Heart left ventricle (tissue), 16 donors: ENCODE measurements around the gene CRYZL1. TPM values are rescaled to one million over a fixed set of nuclear protein-coding genes. Genes with fewer than 3 reads are reported as not detected.
A peak's percentile ranks its signal among the peaks of the same experiment; 100 is the strongest.

ENCODE experiments used
- ATAC-seq, 4 donors: fragments of 200-7000 bp; cut with Tn5 transposase; one replicate each; pipeline ENCODE4 v1.9.1; 2020 to 2022; ENCODE audit warnings: moderate library complexity in 4 of 4, mild to moderate bottlenecking in 3 of 4, moderate number of reproducible peaks in 1 of 4
- DNase-seq, 5 donors: peaks; one replicate each; pipeline ENCODE4 v3.0.0-alpha.2; 2020
- H3K27ac ChIP-seq, 12 donors: fragments of 200-600 bp; sonication (generic) in 4 of 12; one replicate each; pipeline versions ENCODE4 v1.5.0 to v1.8.0; 2016 to 2022; ENCODE audit warnings: mild to moderate bottlenecking in 2 of 12
- H3K27me3 ChIP-seq, 9 donors: fragments of 200-600 bp; sonication (generic) in 2 of 9; one replicate each; pipeline versions ENCODE4 v1.5.1 to v1.8.0; 2016 to 2022; ENCODE audit warnings: mild to moderate bottlenecking in 3 of 9
- H3K36me3 ChIP-seq, 9 donors: fragments of 200-600 bp; sonication (generic) in 2 of 9; one replicate each; pipeline versions ENCODE4 v1.5.0 to v1.8.0; 2018 to 2022; ENCODE audit warnings: mild to moderate bottlenecking in 2 of 9
- H3K4me1 ChIP-seq, 12 donors: fragments of 200-600 bp; sonication (generic) in 4 of 12; one replicate each; pipeline versions ENCODE4 v1.5.0 to v1.8.0; 2016 to 2022; ENCODE audit warnings: mild to moderate bottlenecking in 3 of 12
- H3K4me3 ChIP-seq, 12 donors: fragments of 200-600 bp; sonication (generic) in 4 of 12; one replicate each; pipeline versions ENCODE4 v1.5.0 to v1.8.0; 2017 to 2022; ENCODE audit warnings: mild to moderate bottlenecking in 9 of 12, moderate library complexity in 4 of 12
- H3K9me3 ChIP-seq, 12 donors: fragments of 200-600 bp; sonication (generic) in 4 of 12; one replicate each; pipeline versions ENCODE4 v1.5.0 to v1.8.0; 2016 to 2022; ENCODE audit warnings: mild to moderate bottlenecking in 1 of 12
- POLR2A ChIP-seq, 2 donors: fragments of 450-650 bp; IDR thresholded peaks; one replicate each; pipeline ENCODE4 v1.6.1; 2017; ENCODE audit warnings: antibody characterized with exemption in 2 of 2, mild to moderate bottlenecking in 2 of 2, moderate library complexity in 2 of 2
- WGBS, 4 donors: extraction: QIAGEN DNeasy Blood & Tissue Kit in 2 of 4; methylation state at CpG; one replicate each; pipeline versions ENCODE4 v1.1.5 to v1.1.7; 2013 to 2018; 5-methylcytosine and 5-hydroxymethylcytosine counted together
- intact Hi-C, 10 donors: fragments of 100-400 bp; cut with DNase I; formaldehyde crosslinking; loops; one replicate each; pipeline versions ENCODE4 v1.11.1 to v1.14.2; 2022
- polyA plus RNA-seq, 2 donors: library from polyadenylated mRNA; stranded (reverse); fragments of 200-250 nt; gene quantifications; one replicate each; pipeline ENCODE4 v1.2.3, GENCODE V29; 2013
- total RNA-seq, 9 donors: library from RNA; depleted of rRNA in 2 of 9; stranded (reverse); fragments of >200 nt in 2 of 9; fragmentation: NEBNext Ultra II Directional in 3 of 9; extraction: Animal tissue kit (Norgen Biotek cat#: 25700) in 3 of 9; gene quantifications; one replicate each; pipeline versions ENCODE4 v1.1.0 to v1.2.4, GENCODE V29; 2016 to 2023
- TF ChIP-seq, protein P1 (sequence below), 12 donors: fragments of 200-600 bp; sonication (generic) in 4 of 12; IDR thresholded peaks; one replicate each; pipeline versions ENCODE4 v1.5.0 to v1.8.0; 2018 to 2022; ENCODE audit warnings: antibody characterized with exemption in 12 of 12, mild to moderate bottlenecking in 5 of 12
- donor health status: ischemic (EF 13 %, LVEDD 7.1; RV severe dilation, severe dysfunction).
- donor health status: healthy with polysubstance abuse.
- donor health status: DM: no; HTN: yes; CAD: no.
- donor health status: DM: no; HTN: no; CAD: no.
- donor health status: ischemic (EF 25% LVEDD 6.9; RV normal size, moderate dysfunction).
- donor health status: ischemic (EF 25% LVEDD 5.7; RV mildly dilated, moderate dysfunction).
- donor health status: healthy.
- donor health status: DM: yes; HTN: yes; CAD: no.
- donor health status: ischemic (EF 35%, LVEDD 5.7; RV mildly dilated, moderate dysfunction).
- donor health status: nonischemic (EF 11% LVEDD 7.7; RV severe dilation, severe dysfunction).
- donor health status: DM: yes; HTN: yes; CAD: no.
- donor health status: PGD.
- donor health status: ischemic (EF 29% LVEDD 5.4; RV normal size, mild dysfunction).
- donor health status: nonischemic (EF 23%, LVEDD 6.1; RV moderate dilation, normal function).

The CRYZL1 gene
- total and polyA plus RNA-seq, 11 donors: 15.2 to 33.8 (median 25.1) TPM

DNA sequence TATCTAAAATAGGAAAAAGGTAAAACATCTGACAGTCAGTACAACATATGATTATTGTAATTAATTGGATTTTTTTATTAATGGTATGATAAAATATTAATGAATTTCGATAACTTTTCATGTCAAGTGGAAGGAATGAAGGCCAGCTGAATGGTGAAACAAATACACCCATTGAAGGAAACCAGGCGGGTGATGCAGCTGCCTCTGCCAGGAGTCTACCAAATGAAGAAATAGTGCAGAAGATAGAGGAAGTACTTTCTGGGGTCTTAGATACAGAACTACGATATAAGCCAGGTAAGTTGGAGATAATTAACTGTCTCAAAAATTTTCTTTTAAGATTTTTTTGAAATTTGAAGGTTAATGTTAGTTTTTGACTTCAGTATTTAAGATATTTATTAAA, 95.5 kb downstream of the CRYZL1 start:
- no peaks in the 10 kb centered on the region for H3K9me3 ChIP-seq
- TF ChIP-seq, protein P1, sequence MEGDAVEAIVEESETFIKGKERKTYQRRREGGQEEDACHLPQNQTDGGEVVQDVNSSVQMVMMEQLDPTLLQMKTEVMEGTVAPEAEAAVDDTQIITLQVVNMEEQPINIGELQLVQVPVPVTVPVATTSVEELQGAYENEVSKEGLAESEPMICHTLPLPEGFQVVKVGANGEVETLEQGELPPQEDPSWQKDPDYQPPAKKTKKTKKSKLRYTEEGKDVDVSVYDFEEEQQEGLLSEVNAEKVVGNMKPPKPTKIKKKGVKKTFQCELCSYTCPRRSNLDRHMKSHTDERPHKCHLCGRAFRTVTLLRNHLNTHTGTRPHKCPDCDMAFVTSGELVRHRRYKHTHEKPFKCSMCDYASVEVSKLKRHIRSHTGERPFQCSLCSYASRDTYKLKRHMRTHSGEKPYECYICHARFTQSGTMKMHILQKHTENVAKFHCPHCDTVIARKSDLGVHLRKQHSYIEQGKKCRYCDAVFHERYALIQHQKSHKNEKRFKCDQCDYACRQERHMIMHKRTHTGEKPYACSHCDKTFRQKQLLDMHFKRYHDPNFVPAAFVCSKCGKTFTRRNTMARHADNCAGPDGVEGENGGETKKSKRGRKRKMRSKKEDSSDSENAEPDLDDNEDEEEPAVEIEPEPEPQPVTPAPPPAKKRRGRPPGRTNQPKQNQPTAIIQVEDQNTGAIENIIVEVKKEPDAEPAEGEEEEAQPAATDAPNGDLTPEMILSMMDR (IDR thresholded peaks at IDR 0.05): no peak
- TF ChIP-seq POLR2A (IDR thresholded peaks at IDR 0.05): no peak
- H3K4me1 ChIP-seq: peaks cover under 1 to 45% (median 30%) of the 10 kb centered on the region in 12 donors
- DNase-seq: no peak
- H3K36me3 ChIP-seq: peaks cover 0 to 52% (median 48%) of the 10 kb centered on the region in 9 donors
- ATAC-seq: no peak
- 47 to 59% (median 52%) methylated on average over 3 of the region's 3 CpGs for WGBS, 4 donors
- H3K27me3 ChIP-seq: no peaks in the 10 kb centered on the region
- intact Hi-C loops: loop anchor here in 1 of 10 donors (10.0 kb wide), 1 partner anchor 49 kb away; no protein-coding TSS in a partner anchor
- H3K4me3 ChIP-seq: peak overlapping the region in 1 of 12 donors; percentile 75
- H3K27ac ChIP-seq: no peak overlapping the region

DNA sequence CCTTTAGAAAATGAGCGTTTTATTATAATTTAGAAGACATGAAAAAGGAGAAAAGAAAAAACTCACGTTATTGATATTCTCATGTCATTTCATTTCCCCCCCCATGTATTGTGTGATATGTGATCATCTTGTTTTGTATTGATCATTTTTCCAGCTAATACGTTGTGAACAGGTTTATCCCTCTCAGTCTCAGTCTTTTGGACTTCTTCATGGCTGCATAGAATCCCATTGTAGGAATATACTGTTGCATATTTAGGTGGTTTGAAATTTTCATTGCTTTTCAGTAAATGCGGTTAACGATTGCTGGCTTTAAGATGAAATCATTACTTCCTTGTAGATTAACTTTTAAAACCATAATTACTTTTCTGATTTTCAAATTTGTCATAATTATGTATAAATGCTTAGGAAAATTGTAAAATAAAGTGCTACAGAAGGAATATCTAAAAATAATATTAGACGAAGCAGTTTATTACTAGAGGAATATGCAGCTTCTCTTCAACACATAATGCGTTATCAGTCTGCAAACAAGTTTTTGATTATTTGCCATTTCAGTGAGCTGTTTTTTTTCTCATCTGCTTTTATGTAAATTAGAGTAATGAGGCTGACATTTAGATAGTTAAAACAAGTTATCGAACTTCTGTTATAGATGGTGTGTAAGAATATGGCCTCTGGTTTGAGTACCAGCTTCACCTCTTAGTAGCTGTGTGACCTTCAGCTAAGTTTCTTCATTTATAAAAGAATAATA, 96.9 kb downstream of the CRYZL1 start:
- DNase-seq: no peak
- Histone ChIP-seq H3K9me3 (no peaks in the 10 kb centered on the region), H3K36me3 (peaks cover 0 to 38% (median 34%) of the 10 kb centered on the region in 9 donors), H3K4me3 (peak overlapping the region; percentile 71 to 94 (median 81)), H3K27me3 (no peaks in the 10 kb centered on the region), H3K4me1 (peaks cover 3 to 56% (median 37%) of the 10 kb centered on the region in 12 donors), H3K27ac (peak overlapping the region in 6 of 12 donors; percentile 8 to 100 (median 99))
- intact Hi-C loops: loop anchor here in 5 of 10 donors (5.0 to 10.0 kb wide), 5 partner anchors 43 to 67 kb away; partner anchors contain the start of genes DONSON (in 3 of the 5), DNAJC28 (in 1 of the 5) and TMEM50B (in 1 of the 5)
- WGBS, 4 donors: 6 to 11% (median 7%) methylated on average over 8 of the region's 8 CpGs
- no peak for ATAC-seq
- no peak for TF ChIP-seq POLR2A (IDR thresholded peaks at IDR 0.05)
- TF ChIP-seq, protein P1 (IDR thresholded peaks at IDR 0.05): no peak

DNA sequence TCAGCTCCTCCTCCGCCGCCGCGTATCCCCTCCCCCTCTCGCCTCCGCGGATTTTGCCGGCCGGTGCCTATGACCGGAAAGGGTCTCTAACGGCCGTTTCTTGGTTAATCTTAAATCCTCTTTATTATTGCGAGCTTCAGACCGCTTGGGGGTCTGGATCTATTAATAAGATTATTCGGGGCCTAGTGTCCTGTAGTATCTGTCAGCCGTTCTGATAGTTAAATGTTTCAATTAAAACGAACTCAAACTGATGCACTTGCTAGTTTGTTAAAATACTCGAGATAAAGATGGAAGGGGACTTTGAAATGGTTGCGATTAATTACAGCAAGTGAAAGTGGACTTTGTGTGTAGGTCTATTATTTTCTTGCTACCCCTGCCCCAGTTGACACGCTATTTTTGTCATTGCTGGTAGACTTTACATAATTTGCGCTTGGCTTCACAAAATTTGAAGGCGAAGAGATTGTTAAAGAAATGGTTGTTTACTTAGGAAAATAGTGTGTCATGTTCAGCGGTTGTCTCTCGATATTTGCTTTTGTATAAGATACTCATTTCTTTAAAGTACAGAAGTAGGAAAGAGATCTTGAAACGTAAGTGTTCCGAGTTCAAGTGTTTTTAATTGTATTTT, 97.9 kb downstream of the CRYZL1 start:
- H3K27me3 ChIP-seq: no peaks in the 10 kb centered on the region
- whole genome bisulfite sequencing, 4 donors: 0 to 2% (median 0%) methylated on average over 25 to 26 of the region's 26 CpGs
- peak overlapping the region; percentile 71 to 94 (median 81) for H3K4me3 ChIP-seq
- ATAC-seq (peak in 3 of 4 donors; percentile 17 to 55 (median 52)), DNase-seq (peak in 4 of 5 donors; percentile 78 to 83 (median 80))
- TF ChIP-seq POLR2A (IDR thresholded peaks at IDR 0.05): no peak
- TF ChIP-seq, protein P1 (IDR thresholded peaks at IDR 0.05): no peak
- peaks cover 0 to 33% (median 30%) of the 10 kb centered on the region in 9 donors for H3K36me3 ChIP-seq
- H3K27ac ChIP-seq: peak overlapping the region; percentile 96 to 100 (median 99)
- H3K9me3 ChIP-seq: no peaks in the 10 kb centered on the region
- intact Hi-C loops: loop anchor here in 6 of 10 donors (2.0 to 10.0 kb wide), 7 partner anchors 44 to 66 kb away; partner anchors contain the start of genes DONSON (in 4 of the 6), TMEM50B (in 2 of the 6) and DNAJC28 (in 1 of the 6)
- H3K4me1 ChIP-seq: peaks cover 3 to 56% (median 37%) of the 10 kb centered on the region in 12 donors
